Nephron progenitor cell (in vitro differentiated cells): ENCODE measurements around the gene PTK6.

Experiments
- DNase-seq: peaks from one replicate; pipeline ENCODE4 v3.0.0; 2021
- H3K27ac Mint-ChIP-seq: 2 replicates; pipeline ENCODE4 v1.8.0; 2021; ENCODE audit warnings: mild to moderate bottlenecking, moderate library complexity, mixed read lengths
- H3K27me3 Mint-ChIP-seq: 2 replicates; pipeline ENCODE4 v1.8.0; 2021; ENCODE audit warnings: mild to moderate bottlenecking, low read depth, mixed read lengths; ENCODE audit not compliant: poor library complexity
- H3K36me3 Mint-ChIP-seq: 2 replicates; pipeline ENCODE4 v1.8.0; 2021; ENCODE audit warnings: low read depth, mixed read lengths
- H3K4me1 Mint-ChIP-seq: 2 replicates; pipeline ENCODE4 v1.8.0; 2021; ENCODE audit warnings: mixed read lengths
- H3K4me3 Mint-ChIP-seq: 2 replicates; pipeline ENCODE4 v1.8.0; 2021; ENCODE audit warnings: mild to moderate bottlenecking, moderate library complexity, mixed read lengths
- H3K9me3 Mint-ChIP-seq: 2 replicates; pipeline ENCODE4 v1.8.0; 2021; ENCODE audit warnings: mild to moderate bottlenecking, moderate library complexity, mixed read lengths
- TF ChIP-seq, protein P1 (sequence below): fragments of 200-600 bp; sonication (generic); IDR thresholded peaks from 2 replicates; pipeline ENCODE4 v1.5.0; 2021; ENCODE audit warnings: antibody characterized with exemption

Gene PTK6

DNA sequence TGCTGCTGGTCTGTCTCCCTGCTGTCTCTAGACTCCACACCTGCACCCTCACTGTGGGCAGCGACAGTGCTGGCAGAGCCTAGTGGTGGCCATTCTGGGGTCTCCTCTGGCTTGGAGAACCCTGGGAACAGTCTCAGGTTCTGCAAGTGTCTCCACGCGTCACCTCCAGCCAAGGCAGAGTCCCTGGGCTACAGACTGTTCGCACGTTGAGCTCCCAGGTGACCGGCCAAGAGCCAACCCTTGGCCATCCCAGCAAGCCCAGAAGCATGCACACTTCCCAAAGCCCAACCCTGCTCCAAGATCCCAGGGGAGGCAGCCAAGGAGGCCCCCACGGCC lies 43.1 kb downstream of the PTK6 start:
- peaks cover 78% of the 10 kb centered on the region for H3K27me3 Mint-ChIP-seq
- no peaks in the 10 kb centered on the region for H3K9me3 Mint-ChIP-seq
- TF ChIP-seq, protein P1, sequence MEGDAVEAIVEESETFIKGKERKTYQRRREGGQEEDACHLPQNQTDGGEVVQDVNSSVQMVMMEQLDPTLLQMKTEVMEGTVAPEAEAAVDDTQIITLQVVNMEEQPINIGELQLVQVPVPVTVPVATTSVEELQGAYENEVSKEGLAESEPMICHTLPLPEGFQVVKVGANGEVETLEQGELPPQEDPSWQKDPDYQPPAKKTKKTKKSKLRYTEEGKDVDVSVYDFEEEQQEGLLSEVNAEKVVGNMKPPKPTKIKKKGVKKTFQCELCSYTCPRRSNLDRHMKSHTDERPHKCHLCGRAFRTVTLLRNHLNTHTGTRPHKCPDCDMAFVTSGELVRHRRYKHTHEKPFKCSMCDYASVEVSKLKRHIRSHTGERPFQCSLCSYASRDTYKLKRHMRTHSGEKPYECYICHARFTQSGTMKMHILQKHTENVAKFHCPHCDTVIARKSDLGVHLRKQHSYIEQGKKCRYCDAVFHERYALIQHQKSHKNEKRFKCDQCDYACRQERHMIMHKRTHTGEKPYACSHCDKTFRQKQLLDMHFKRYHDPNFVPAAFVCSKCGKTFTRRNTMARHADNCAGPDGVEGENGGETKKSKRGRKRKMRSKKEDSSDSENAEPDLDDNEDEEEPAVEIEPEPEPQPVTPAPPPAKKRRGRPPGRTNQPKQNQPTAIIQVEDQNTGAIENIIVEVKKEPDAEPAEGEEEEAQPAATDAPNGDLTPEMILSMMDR = no peak
- no peak for DNase-seq
- H3K27ac Mint-ChIP-seq = no peak overlapping the region
- H3K4me1 Mint-ChIP-seq = no peaks in the 10 kb centered on the region
- H3K36me3 Mint-ChIP-seq = no peaks in the 10 kb centered on the region
- no peak overlapping the region for H3K4me3 Mint-ChIP-seq

DNA sequence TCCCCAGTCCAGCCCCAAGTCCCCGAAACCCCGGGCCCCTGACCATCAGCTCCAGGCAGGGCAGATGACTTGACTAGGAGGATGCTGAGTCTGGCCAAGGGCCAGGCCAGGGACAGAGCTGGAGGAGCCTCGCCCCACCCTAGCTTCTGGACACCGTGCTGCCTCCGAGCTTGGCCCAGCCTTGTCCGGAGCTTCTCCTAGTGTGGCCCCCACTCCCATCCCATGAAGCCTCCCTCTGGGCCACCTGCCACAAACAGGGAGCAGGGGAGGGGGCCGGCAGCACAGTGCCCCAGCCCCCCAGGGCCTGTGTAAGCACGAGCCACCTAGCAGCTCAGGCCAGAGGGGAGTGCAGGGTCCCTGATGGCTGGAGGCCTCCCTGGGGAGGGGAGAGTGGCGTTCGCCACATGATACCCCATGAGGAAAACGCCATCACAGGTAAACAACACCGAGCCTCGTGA lies 43.6 kb downstream of the PTK6 start:
- no peaks in the 10 kb centered on the region for H3K36me3 Mint-ChIP-seq
- no peaks in the 10 kb centered on the region for H3K4me1 Mint-ChIP-seq
- H3K9me3 Mint-ChIP-seq = no peaks in the 10 kb centered on the region
- no peak overlapping the region for H3K27ac Mint-ChIP-seq
- H3K27me3 Mint-ChIP-seq = peaks cover 82% of the 10 kb centered on the region
- TF ChIP-seq, protein P1 = no peak
- H3K4me3 Mint-ChIP-seq = no peak overlapping the region
- DNase-seq = no peak

DNA sequence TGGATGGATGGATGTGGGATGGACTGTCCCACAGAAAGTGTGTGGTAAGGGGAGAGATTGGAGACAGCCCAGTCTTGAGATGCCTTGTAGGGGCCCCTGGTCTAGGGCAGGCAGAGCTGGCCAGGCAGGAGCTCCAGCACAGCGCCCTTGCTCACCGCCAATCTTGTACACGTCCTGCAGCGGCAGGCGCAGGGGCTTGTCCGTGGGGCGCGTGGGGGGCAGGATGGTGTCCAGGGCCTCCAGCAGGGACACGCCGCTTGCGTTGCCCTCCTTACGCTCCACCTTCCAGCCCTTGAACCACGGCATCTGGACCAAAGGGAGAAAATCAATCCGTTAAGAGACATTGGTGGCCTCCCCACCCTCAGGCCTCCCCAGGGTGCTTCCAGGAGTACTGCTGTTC lies 44.2 kb downstream of the PTK6 start:
- H3K4me3 Mint-ChIP-seq = no peak overlapping the region
- no peaks in the 10 kb centered on the region for H3K4me1 Mint-ChIP-seq

DNA sequence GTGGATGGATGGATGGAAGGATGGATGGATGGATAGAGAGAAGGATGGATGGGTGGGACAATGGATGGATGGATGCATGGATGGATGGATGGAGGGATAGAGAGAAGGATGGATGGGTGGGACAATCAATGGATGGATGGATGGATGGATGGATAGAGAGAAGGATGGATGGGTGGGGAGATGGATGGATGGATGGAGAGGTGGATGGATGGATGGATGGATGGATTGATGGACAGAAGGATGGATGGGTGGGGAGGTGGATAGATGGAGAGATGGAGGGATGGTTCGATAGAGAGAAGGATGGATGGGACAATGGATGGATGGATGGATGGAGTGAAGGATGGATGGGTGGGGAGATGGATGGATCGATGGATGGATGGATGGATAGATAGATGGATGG lies 44.7 kb downstream of the PTK6 start:
- H3K36me3 Mint-ChIP-seq = no peaks in the 10 kb centered on the region
- no peak overlapping the region for H3K27ac Mint-ChIP-seq
- H3K27me3 Mint-ChIP-seq = peaks cover 82% of the 10 kb centered on the region
- no peaks in the 10 kb centered on the region for H3K9me3 Mint-ChIP-seq
- no peak for DNase-seq
- TF ChIP-seq, protein P1 = no peak
- no peaks in the 10 kb centered on the region for H3K4me1 Mint-ChIP-seq
- H3K4me3 Mint-ChIP-seq = no peak overlapping the region

More for the DNA sequence above, 44.2 kb downstream of the PTK6 start:
- Mint-ChIP-seq H3K36me3 (no peaks in the 10 kb centered on the region), H3K27me3 (peaks cover 82% of the 10 kb centered on the region), H3K27ac (no peak overlapping the region), H3K9me3 (no peaks in the 10 kb centered on the region)
- TF ChIP-seq, protein P1 = no peak
- DNase-seq = no peak

DNA sequence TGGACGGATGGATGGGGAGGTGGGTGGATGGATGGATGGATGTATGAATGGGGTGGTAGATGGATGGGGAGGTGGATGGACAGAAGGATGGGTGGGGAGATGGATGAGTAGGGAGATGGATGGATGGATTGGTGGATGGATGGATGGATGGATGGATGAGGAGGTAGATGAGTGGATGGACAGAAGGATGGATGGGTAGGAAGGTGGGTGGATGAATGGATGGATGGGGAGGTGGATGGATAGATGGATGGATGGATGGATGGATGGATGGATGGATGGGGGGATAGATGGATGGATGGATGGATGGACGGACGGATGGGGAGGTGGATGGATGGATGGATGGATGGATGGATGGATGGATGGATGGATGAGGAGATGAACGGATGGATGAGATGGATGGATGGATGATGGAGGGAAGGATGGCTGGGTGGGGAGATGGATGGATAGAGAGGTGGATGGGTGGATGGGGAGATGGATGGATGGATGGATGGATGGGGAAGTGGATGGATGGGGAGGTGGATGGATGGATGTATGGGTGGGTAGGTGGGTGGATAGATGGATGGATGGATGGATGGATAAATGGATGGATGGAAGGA lies 45.4 kb downstream of the PTK6 start:
- no peak for DNase-seq
- H3K36me3 Mint-ChIP-seq = no peaks in the 10 kb centered on the region
- TF ChIP-seq, protein P1 = no peak
- no peak overlapping the region for H3K4me3 Mint-ChIP-seq
- no peaks in the 10 kb centered on the region for H3K9me3 Mint-ChIP-seq
- H3K27me3 Mint-ChIP-seq = peaks cover 82% of the 10 kb centered on the region
- no peaks in the 10 kb centered on the region for H3K4me1 Mint-ChIP-seq
- no peak overlapping the region for H3K27ac Mint-ChIP-seq

DNA sequence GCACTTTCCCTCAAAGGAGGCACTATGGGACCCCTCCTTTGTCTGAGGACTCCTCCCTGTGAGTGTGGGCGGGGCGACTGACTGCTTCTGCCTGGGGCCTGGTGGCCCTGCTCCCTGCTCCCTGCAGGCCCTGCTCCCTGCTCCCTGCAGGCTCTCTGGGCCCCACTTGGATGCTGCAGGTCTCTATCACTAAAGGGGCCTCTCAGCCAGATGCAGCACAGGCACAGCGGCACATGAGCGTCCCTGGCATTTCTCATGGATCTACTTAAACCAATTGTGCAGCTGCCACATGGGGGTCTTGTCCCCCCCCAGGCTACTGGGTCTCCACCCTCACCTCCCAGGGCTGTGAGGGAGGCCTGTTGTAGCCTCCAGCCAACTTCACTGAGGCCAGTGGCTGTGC lies 46.1 kb downstream of the PTK6 start:
- peaks cover 3% of the 10 kb centered on the region for H3K9me3 Mint-ChIP-seq
- TF ChIP-seq, protein P1 = no peak
- H3K4me3 Mint-ChIP-seq = no peak overlapping the region
- no peaks in the 10 kb centered on the region for H3K36me3 Mint-ChIP-seq
- no peaks in the 10 kb centered on the region for H3K4me1 Mint-ChIP-seq
- no peak overlapping the region for H3K27ac Mint-ChIP-seq
- DNase-seq = no peak
- H3K27me3 Mint-ChIP-seq = peaks cover 82% of the 10 kb centered on the region
